GM12878 (cell line): ENCODE data around the gene HIVEP3. TPM values are rescaled to one million over a fixed set of nuclear protein-coding genes. Genes with fewer than 3 reads are reported as not detected.

Experiments used
- ATAC-seq: fragments of 200-7000 bp; cut with Tn5 transposase; 3 replicates; pipeline ENCODE4 v1.9.1; 2020; ENCODE audit warnings: mild to moderate bottlenecking, moderate library complexity
- BruUV-seq: library from RNA; stranded (reverse); fragments of 400-500 nt; replicated peaks from 2 replicates; lab custom pipeline; 2021; lab: Mats Ljungman, UMichigan
- CTCF ChIA-PET: fragments of 300-600 bp; sonication (Branson Sonifier 250); formaldehyde crosslinking; extraction: SDS; loops from one replicate; lab custom pipeline; 2021; ENCODE audit warnings: inconsistent platforms; lab: Yijun Ruan, JAX
- POLR2A ChIA-PET: fragments of 350-600 bp; formaldehyde crosslinking; extraction: SDS; loops from one replicate; lab custom pipeline; 2021; ENCODE audit warnings: inconsistent platforms; lab: Charles Lee
- RAD21 ChIA-PET: fragments of 300-600 bp; sonication (Branson Sonifier 250); formaldehyde crosslinking; loops from one replicate; lab custom pipeline; 2023; ENCODE audit warnings: antibody characterized with exemption; ENCODE audit not compliant: unreplicated experiment; lab: Charles Lee
- SMC1A ChIA-PET: fragments of 300-600 bp; sonication (Branson Sonifier 250); formaldehyde crosslinking; loops from one replicate; lab custom pipeline; 2023; ENCODE audit not compliant: unreplicated experiment, uncharacterized antibody; lab: Charles Lee
- DNase-seq: peaks from one replicate; pipeline ENCODE4 v3.0.0-alpha.2; 2011; ENCODE audit warnings: low read depth, low spot score
- FAIRE-seq: peaks from 3 replicates; lab custom pipeline; 2011; peaks lifted over from hg19 to GRCh38; lab: Jason Lieb, UNC
- H2AFZ ChIP-seq: 2 replicates; pipeline ENCODE4 v1.6.0; 2011; ENCODE audit warnings: low read depth, low read length, control low read depth; ENCODE audit not compliant: control insufficient read depth
- H3K27ac ChIP-seq: 2 replicates; pipeline ENCODE4 v1.5.1; 2011; ENCODE audit warnings: control low read depth; ENCODE audit not compliant: control insufficient read depth, insufficient read depth
- H3K27me3 ChIP-seq, 2 experiments: replicated peaks in 1 of 2; 2 replicates each; pipeline versions ENCODE4 v1.6.0 to v1.6.1; 2011; ENCODE audit warnings: low read length in 1 of 2; ENCODE audit not compliant: control insufficient read depth in 2 of 2, insufficient read depth in 2 of 2
- H3K36me3 ChIP-seq, 2 experiments: 2 replicates each; pipeline ENCODE4 v1.5.1; 2011; ENCODE audit warnings: low read length in 1 of 2; ENCODE audit not compliant: control insufficient read depth in 2 of 2, insufficient read depth in 2 of 2
- H3K4me1 ChIP-seq: 2 replicates; pipeline ENCODE4 v1.6.1; 2011; ENCODE audit warnings: mild to moderate bottlenecking, low read length, moderate library complexity, mixed read lengths; ENCODE audit not compliant: control insufficient read depth, insufficient read depth
- H3K4me2 ChIP-seq: 2 replicates; pipeline ENCODE4 v1.6.0; 2011; ENCODE audit warnings: control low read depth; ENCODE audit not compliant: control insufficient read depth, insufficient read depth
- H3K4me3 ChIP-seq: fragments of 200-600 bp; sonication (generic); 2 replicates; pipeline ENCODE4 v1.5.1; 2016
- H3K79me2 ChIP-seq: 2 replicates; pipeline ENCODE4 v1.6.0; 2011; ENCODE audit warnings: low read length; ENCODE audit not compliant: control insufficient read depth, insufficient read depth
- H3K9ac ChIP-seq: 2 replicates; pipeline ENCODE4 v1.8.0; 2011; ENCODE audit warnings: low read length, control low read depth, mixed read lengths; ENCODE audit not compliant: control insufficient read depth, insufficient read depth
- H3K9me3 ChIP-seq: replicated peaks from 3 replicates; pipeline ENCODE4 v1.5.1; 2011; ENCODE audit warnings: mild to moderate bottlenecking, low read length; ENCODE audit not compliant: control insufficient read depth, insufficient read depth
- H4K20me1 ChIP-seq: 2 replicates; pipeline ENCODE4 v1.6.0; 2011; ENCODE audit not compliant: control insufficient read depth, insufficient read depth
- ATF3 ChIP-seq: IDR thresholded peaks from 2 replicates; pipeline ENCODE4 v1.6.1; 2011; ENCODE audit warnings: low read depth, mild to moderate bottlenecking, low read length, moderate library complexity, borderline replicate concordance; ENCODE audit errors: extremely low read depth
- CBFB ChIP-seq: IDR thresholded peaks from 2 replicates; pipeline ENCODE4 v1.6.1; 2016; ENCODE audit warnings: antibody characterized with exemption, low read depth
- EP300 ChIP-seq, 2 experiments: fragments of 150-350 bp in 1 of 2; IDR thresholded peaks; 2 replicates each; pipeline ENCODE4 v1.6.1; 2011 to 2012; ENCODE audit warnings: low read depth in 2 of 2, low read length in 2 of 2, borderline replicate concordance in 1 of 2, improper control_type of control experiment in 1 of 2, inconsistent platforms in 1 of 2; ENCODE audit not compliant: control insufficient read depth in 1 of 2
- FOS ChIP-seq: IDR thresholded peaks from 3 replicates; pipeline ENCODE4 v1.6.1; 2011; ENCODE audit warnings: borderline replicate concordance; ENCODE audit not compliant: insufficient read length; ENCODE audit errors: extremely low read depth
- RUNX3 ChIP-seq: IDR thresholded peaks from 2 replicates; pipeline ENCODE4 v1.6.1; 2012; ENCODE audit warnings: low read length, inconsistent platforms
- SMAD5 ChIP-seq: IDR thresholded peaks from 2 replicates; pipeline ENCODE4 v1.6.1; 2016; ENCODE audit warnings: antibody characterized with exemption, low read depth
- ZNF217 ChIP-seq: fragments of 450-650 bp; IDR thresholded peaks from 2 replicates; pipeline ENCODE4 v1.6.1; 2017; ENCODE audit warnings: antibody characterized with exemption, mild to moderate bottlenecking
- WGBS: methylation state at CpG from one replicate; pipeline ENCODE4 v1.1.6; 2016; ENCODE audit warnings: low lambda C conversion rate; ENCODE audit not compliant: insufficient replicate concordance, insufficient coverage; ENCODE audit errors: missing lambda C conversion rate; 5-methylcytosine and 5-hydroxymethylcytosine counted together
- in situ Hi-C: fragments of 300-500 bp; cut with MboI; formaldehyde crosslinking; loops from 9 replicates; pipeline ENCODE4 v1.14.3; 2018; ENCODE audit warnings: mixed read lengths
- intact Hi-C: fragments of 100-400 bp; cut with micrococcal nuclease; formaldehyde crosslinking; loops from one replicate; pipeline ENCODE4 v1.14.2; 2022; ENCODE audit not compliant: unreplicated experiment
- polyA plus RNA-seq, 11 experiments: library from polyadenylated mRNA; depleted of rRNA in 4 of 11; unstranded in 6 of 11; stranded (reverse) in 5 of 11; fragments of >200 nt; fragmentation: Nextera tagmentation in 4 of 11; fragmentation: Illumina TruSeq in 1 of 11; extraction: Ambion mirVana in 4 of 11; extraction: Trizol in 1 of 11; gene quantifications; 1 replicate in 1 of 11; 2 replicates in 10 of 11; pipeline versions ENCODE4 v1.2.1 to v1.2.3, GENCODE V29; 2011 to 2016; ENCODE audit warnings: inconsistent platforms in 2 of 11, missing spikeins in 2 of 11, low read depth in 1 of 11
- total RNA-seq, 4 experiments: library from RNA; depleted of rRNA in 3 of 4; stranded (reverse); fragments of >200 nt in 3 of 4; fragmentation: Illumina TruSeq in 1 of 4; extraction: Trizol in 1 of 4; gene quantifications; 2 replicates each; pipeline versions ENCODE4 v1.2.1 to v1.2.3, GENCODE V29; 2013 to 2021

The HIVEP3 gene
- total and polyA plus RNA-seq, 10 of the 15 experiments (the other 5 are each of a cell fraction or from before 2014, with no cell fraction given): 1.8 to 13.6 (median 3.8) TPM

DNA sequence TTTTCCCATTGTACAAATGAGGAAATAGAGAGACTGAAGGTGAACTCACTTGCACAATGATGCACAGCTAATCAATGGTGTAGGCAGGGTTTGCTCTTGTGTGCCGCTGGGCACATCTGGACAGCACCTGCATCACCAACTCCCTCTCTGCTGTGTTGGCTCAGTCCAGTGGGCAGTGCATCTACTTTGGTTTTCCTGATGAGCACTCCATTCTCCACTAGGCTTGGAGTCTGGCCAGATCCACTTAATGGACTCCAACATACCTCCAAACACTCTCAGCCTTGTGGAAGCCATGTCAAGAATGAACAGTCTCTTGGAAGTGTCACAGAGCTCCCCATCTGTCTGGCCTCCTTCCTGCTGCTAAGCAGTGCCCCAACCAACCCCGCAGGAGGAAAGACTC lies 152.2 kb downstream of the HIVEP3 start:
- intact Hi-C loops: loop anchor here (5.0 kb wide), 1 partner anchor 194 kb away; no protein-coding TSS in a partner anchor
- Histone ChIP-seq H2AFZ (no peak overlapping the region), H3K4me3 (no peak overlapping the region), H3K79me2 (no peaks in the 10 kb centered on the region), H3K27me3 (no peaks in the 10 kb centered on the region), H3K36me3 (no peaks in the 10 kb centered on the region; a peak in 1 of 4 replicates), H3K9me3 (peaks cover 4% of the 10 kb centered on the region; the same call in 2 of the 3 replicates), H3K4me1 (peaks cover 28% of the 10 kb centered on the region), H3K9ac (no peak overlapping the region), H4K20me1 (no peaks in the 10 kb centered on the region), H3K27ac (no peak overlapping the region), H3K4me2 (no peak overlapping the region)
- ChIA-PET RAD21 (interaction anchor here (1.0 kb wide), 1 partner anchor 14 kb away, joined by 3 read pairs; no protein-coding TSS in a partner anchor), POLR2A (no interaction called here), SMC1A (interaction anchor here (1.0 to 3.4 kb wide), 5 partner anchors 10 to 44 kb away, joined by 3 to 20 read pairs (median 7); no protein-coding TSS in a partner anchor), CTCF (interaction anchor here (0.8 to 2.7 kb wide), 3 partner anchors 11 to 192 kb away, joined by 3 to 16 read pairs (median 3); no protein-coding TSS in a partner anchor)
- DNase-seq (no peak), ATAC-seq (peak; percentile 18; the same call in 2 of the 3 replicates), FAIRE-seq (no peak)
- BruUV-seq: no TSS peak
- TF ChIP-seq EP300 (IDR thresholded peaks at IDR 0.05; ENCODE audit: borderline replicate concordance in 1 of 2, control insufficient read depth in 1 of 2, low read depth in 2 of 2, low read length in 2 of 2) (no peak), CBFB (no peak), SMAD5 (no peak), FOS (no peak), ZNF217 (no peak), RUNX3 (no peak), ATF3 (no peak)
- WGBS: 76% methylated on average over 2 of the region's 2 CpGs
- in situ Hi-C loops: no loop called here
